MG63 (cell line): ENCODE data around the gene ZIC3. TPM values are rescaled to one million over a fixed set of nuclear protein-coding genes. Genes with fewer than 3 reads are reported as not detected.

ENCODE experiments used
- DNase-seq: peaks from one replicate; pipeline ENCODE4 v3.0.0-alpha.2; 2020
- H3K27me3 ChIP-seq: fragments of 250-450 bp; sonication (Bioruptor Pico); 2 replicates; pipeline ENCODE4 v1.5.1; 2020; ENCODE audit warnings: mild to moderate bottlenecking, moderate library complexity
- H3K36me3 ChIP-seq: fragments of 250-450 bp; sonication (Bioruptor Pico); 2 replicates; pipeline ENCODE4 v1.5.1; 2020; ENCODE audit warnings: mild to moderate bottlenecking, moderate library complexity
- H3K4me3 ChIP-seq: fragments of 250-450 bp; sonication (Bioruptor Pico); 2 replicates; pipeline ENCODE4 v1.5.1; 2020; ENCODE audit warnings: mild to moderate bottlenecking, moderate library complexity
- H3K9me3 ChIP-seq: fragments of 250-450 bp; sonication (Bioruptor Pico); 2 replicates; pipeline ENCODE4 v1.5.1; 2020; ENCODE audit warnings: mild to moderate bottlenecking, moderate library complexity
- total RNA-seq: library from RNA; depleted of rRNA; stranded (reverse); fragments of >200 nt; shearing (Covaris generic); gene quantifications from 2 replicates; pipeline ENCODE4 v1.2.3, GENCODE V29; 2014; ENCODE audit warnings: low replicate concordance

ZIC3 gene
- total RNA-seq, 1 experiment from 2014 or later, result not detected

- peaks cover 47% of the 10 kb centered on the region for H3K27me3 ChIP-seq
- H3K4me3 ChIP-seq, result no peak overlapping the region
- H3K9me3 ChIP-seq, result no peaks in the 10 kb centered on the region
- H3K36me3 ChIP-seq, result no peaks in the 10 kb centered on the region
- DNase-seq, result no peak
Observed at GRCh38 chrX:137568741-137569469, 3.0 kb downstream of the ZIC3 start.

GRCh38 chrX:137569470-137569891 is 3.6 kb downstream of the ZIC3 start:
- Histone ChIP-seq H3K4me3 (no peak overlapping the region), H3K27me3 (peaks cover 47% of the 10 kb centered on the region), H3K9me3 (no peaks in the 10 kb centered on the region), H3K36me3 (no peaks in the 10 kb centered on the region)
- DNase-seq, result no peak

- DNase-seq, result no peak
- H3K27me3 ChIP-seq, result peaks cover 24% of the 10 kb centered on the region; the same call in 1 of the 2 replicates
- no peaks in the 10 kb centered on the region for H3K9me3 ChIP-seq
- no peaks in the 10 kb centered on the region for H3K36me3 ChIP-seq
- H3K4me3 ChIP-seq, result no peak overlapping the region
Observed at GRCh38 chrX:137573324-137574101, 7.6 kb downstream of the ZIC3 start.

- Histone ChIP-seq H3K9me3 (no peaks in the 10 kb centered on the region), H3K27me3 (peaks cover 23% of the 10 kb centered on the region; the same call in 1 of the 2 replicates), H3K4me3 (no peak overlapping the region), H3K36me3 (no peaks in the 10 kb centered on the region)
- DNase-seq, result no peak
Observed at GRCh38 chrX:137574102-137574783, 8.3 kb downstream of the ZIC3 start.

- H3K27me3 ChIP-seq, result peaks cover 18% of the 10 kb centered on the region; the same call in 1 of the 2 replicates
- H3K9me3 ChIP-seq, result no peaks in the 10 kb centered on the region
- no peak for DNase-seq
- no peak overlapping the region for H3K4me3 ChIP-seq
- H3K36me3 ChIP-seq, result no peaks in the 10 kb centered on the region
Observed at GRCh38 chrX:137574784-137575293, 8.9 kb downstream of the ZIC3 start.

GRCh38 chrX:137575596-137576255 is 9.8 kb downstream of the ZIC3 start:
- Histone ChIP-seq H3K27me3 (peaks cover 9% of the 10 kb centered on the region; the same call in 1 of the 2 replicates), H3K36me3 (no peaks in the 10 kb centered on the region), H3K9me3 (no peaks in the 10 kb centered on the region), H3K4me3 (no peak overlapping the region)
- no peak for DNase-seq

GRCh38 chrX:137587151-137587550 is 21.2 kb downstream of the ZIC3 start:
- H3K27me3 ChIP-seq, result no peaks in the 10 kb centered on the region
- no peak for DNase-seq
- H3K9me3 ChIP-seq, result no peaks in the 10 kb centered on the region
- no peak overlapping the region for H3K4me3 ChIP-seq
- H3K36me3 ChIP-seq, result no peaks in the 10 kb centered on the region

- H3K27me3 ChIP-seq, result no peaks in the 10 kb centered on the region
Observed at GRCh38 chrX:137600769-137601168, 34.8 kb downstream of the ZIC3 start.

More at GRCh38 chrX:137600769-137601168, 34.8 kb downstream of the ZIC3 start:
- no peaks in the 10 kb centered on the region for H3K36me3 ChIP-seq
- H3K9me3 ChIP-seq, result no peaks in the 10 kb centered on the region
- DNase-seq, result no peak
- no peak overlapping the region for H3K4me3 ChIP-seq
